ENCODE measurements around the gene MPND. TPM values are rescaled to one million over a fixed set of nuclear protein-coding genes. Genes with fewer than 3 reads are reported as not detected.

The MPND gene, protein sequence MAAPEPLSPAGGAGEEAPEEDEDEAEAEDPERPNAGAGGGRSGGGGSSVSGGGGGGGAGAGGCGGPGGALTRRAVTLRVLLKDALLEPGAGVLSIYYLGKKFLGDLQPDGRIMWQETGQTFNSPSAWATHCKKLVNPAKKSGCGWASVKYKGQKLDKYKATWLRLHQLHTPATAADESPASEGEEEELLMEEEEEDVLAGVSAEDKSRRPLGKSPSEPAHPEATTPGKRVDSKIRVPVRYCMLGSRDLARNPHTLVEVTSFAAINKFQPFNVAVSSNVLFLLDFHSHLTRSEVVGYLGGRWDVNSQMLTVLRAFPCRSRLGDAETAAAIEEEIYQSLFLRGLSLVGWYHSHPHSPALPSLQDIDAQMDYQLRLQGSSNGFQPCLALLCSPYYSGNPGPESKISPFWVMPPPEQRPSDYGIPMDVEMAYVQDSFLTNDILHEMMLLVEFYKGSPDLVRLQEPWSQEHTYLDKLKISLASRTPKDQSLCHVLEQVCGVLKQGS
- total RNA-seq: 19.6 TPM

DNA sequence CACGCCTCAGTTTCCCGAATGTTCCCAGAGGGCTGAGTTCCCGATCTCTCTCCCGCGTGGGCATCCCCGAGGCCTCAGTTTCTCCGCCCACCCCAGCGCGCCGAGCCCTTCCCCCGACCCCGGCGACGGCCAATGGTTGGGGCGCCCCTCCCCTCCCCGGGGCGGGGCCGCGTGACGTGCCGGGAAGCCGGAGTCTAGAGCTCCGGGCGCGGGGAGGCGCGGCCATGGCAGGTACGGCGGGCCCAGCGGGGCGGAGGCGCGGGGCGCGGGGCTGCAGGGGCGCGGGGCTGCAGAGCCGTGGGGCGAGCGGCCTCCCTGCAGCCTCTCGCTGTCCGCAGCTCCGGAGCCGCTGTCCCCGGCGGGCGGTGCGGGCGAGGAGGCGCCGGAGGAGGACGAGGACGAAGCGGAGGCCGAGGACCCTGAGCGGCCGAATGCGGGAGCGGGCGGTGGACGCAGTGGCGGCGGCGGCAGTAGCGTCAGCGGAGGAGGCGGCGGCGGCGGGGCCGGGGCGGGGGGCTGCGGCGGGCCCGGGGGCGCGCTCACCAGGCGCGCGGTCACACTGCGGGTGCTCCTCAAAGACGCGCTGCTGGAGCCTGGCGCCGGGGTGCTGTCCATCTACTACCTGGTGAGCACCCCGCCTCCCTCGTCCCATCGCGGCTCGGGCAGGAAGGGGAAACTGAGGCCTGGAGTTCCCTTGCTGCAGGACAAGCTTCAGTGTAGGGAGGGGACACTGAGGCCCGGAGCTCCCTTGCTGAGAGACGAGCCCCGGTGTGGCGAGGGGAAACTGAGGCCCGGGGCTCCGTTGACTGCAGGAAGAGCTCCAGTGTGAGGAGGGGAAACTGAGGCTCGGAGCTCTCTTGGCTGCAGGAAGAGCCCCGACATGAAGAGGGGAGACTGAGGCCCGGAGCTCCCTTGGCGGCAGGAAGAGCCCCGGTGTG is at the start of gene MPND:
Gene MPND, plus strand, starts transcription at position 193 of the 938 bp plus-strand sequence. Its CDS starts 32 bp downstream, at position 225.

DNA sequence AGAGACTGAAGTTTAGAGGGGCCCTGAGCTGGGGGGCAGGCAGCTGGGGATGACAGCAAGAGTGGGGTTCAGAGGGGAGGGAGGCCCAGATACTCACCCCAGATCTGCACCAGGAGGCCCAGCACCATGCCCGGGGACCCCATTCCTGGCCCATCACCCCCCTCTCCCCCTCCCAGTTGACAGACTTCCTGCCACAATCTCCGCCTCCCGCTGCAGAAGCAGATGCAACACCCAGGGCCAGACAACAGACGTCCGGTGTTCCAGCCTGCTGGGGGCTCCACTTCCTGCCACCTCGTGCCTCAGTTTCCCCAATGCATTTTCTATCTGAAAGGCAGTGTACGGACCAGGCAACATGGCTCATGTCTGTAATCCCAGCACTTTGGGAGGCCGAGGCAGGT is 41.1 kb upstream of the MPND start, which contains the start of gene TMIGD2:
Gene TMIGD2, minus strand, starts transcription at position 147 of the 398 bp plus-strand sequence. Its CDS starts 4 bp downstream, at position 143.

DNA sequence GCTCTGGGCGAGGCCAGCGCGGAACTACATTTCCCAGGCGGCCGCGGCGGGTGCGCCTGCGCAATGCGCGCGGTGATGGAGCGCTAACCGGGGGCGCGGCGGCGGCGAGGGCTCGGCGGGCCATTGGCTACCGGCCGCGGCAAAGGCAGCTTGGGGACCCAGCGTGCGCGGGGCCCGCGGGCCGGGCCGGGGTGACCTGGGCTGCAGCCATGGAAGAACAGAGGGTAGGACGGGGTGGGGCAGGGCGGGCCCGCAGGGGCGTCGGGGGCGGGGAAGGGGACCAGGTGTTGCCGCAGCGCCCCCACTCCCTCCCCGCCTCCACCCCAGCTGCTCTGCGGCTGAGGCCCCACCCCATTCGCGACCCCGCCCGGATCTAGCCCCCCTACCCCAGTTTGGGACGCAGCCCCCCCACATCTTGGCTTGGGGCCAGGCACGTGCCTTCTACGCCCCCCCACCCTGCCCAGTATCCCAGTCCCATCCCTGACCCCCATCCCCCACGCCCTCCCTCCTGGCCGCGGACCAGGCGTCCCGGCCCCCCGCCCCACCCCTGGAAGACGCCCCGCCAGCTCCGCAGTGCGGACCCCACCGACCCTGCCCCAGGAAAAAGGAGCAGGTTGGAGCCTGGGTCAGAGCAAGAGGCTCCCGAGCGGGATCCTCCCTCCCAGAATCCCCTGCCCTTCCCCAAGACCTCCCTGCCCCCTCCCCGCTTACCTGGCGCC is 38.7 kb upstream of the MPND start, which contains the start of gene FSD1:
Gene FSD1, plus strand, starts transcription at position 61 of the 719 bp plus-strand sequence. Its CDS starts 149 bp downstream, at position 210.

DNA sequence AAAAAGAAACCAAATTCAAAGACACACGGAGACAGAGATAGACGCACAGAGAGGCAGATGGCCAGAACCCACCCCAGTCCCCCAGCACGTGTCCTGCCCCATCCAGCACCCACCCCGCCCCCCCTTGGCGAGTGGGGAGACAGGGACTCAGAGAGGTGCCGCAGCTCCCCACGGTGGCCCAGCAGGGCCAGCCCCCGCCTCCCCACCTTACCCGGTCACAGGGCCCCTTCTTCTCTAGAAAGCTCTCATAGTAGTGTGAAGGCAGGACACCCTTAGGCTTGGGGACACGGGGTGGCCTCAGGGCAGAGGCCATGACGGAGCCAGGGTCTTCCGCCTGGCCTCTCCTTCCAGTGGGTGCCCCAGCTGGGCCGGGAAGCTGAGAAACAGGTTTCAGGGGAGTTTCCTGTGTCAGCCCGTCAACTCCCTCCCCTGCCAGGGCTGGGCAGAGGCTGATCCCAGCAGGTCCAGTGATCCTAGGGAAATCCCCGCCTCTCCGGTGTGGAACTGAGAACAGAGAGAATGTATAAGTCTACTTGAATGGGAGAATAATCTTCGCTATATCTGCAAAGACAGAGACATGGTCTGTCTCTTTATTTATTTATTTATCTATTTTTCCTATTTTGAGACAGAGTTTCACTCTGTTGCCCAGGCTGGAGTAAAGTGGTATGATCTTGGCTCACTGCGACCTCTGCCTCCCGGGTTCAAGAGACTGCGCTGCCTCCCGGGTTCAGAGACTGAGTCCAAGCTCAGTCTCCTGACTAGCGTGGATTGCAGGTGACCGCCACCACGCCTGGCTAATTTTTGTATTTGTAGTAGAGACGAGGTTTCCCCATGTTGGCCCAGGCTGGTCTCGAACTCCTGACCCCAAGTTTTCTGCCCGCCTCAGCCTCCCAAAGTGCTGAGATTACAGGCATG is 4.7 kb upstream of the MPND start, which contains the start of gene STAP2:
Gene STAP2, minus strand, starts transcription at position 387 of the 915 bp plus-strand sequence. Its CDS starts 74 bp downstream, at position 313.

DNA sequence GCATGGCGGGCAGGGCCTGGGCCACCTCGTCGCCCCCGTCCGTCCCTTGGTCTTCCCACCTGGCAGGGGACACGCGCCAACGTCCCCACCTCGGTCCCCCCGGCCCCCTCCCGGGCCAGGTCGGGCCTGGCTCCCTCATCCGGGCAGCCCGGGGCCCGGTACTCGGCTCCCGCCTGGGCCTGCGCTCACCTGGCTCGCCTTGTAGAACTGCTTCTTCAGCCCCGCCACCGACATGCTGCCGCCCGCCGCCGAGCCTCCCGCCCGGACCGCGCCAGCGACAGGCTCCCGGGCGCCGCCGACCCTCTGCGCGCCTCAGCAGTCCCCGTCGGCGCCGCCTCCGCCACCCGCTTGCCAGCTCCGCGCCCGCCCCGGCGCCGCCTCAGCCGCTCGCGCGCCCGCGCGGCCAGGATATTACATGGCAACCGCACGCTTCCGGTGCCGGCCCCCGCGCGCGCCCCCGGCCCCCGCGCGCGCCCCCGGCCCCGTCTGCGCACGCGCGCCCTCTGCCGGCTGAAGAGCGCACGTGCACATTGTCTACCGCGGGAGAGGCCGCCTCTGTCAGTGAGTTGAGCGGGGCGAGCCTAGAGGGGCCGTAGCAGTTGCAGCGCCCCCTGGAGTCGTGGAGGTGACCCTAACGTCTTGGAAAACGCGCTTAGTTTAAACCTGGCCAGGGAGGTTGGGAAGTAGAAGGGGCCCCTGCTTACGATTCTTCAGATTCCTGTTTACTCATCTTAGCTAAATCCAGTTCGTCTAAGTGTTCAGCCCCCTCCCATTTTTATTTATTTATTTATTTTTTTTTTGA is 57.0 kb downstream of the MPND start, which contains the start of gene SH3GL1:
Gene SH3GL1, minus strand, starts transcription at position 413 of the 802 bp plus-strand sequence. Its CDS starts 179 bp downstream, at position 234.

DNA sequence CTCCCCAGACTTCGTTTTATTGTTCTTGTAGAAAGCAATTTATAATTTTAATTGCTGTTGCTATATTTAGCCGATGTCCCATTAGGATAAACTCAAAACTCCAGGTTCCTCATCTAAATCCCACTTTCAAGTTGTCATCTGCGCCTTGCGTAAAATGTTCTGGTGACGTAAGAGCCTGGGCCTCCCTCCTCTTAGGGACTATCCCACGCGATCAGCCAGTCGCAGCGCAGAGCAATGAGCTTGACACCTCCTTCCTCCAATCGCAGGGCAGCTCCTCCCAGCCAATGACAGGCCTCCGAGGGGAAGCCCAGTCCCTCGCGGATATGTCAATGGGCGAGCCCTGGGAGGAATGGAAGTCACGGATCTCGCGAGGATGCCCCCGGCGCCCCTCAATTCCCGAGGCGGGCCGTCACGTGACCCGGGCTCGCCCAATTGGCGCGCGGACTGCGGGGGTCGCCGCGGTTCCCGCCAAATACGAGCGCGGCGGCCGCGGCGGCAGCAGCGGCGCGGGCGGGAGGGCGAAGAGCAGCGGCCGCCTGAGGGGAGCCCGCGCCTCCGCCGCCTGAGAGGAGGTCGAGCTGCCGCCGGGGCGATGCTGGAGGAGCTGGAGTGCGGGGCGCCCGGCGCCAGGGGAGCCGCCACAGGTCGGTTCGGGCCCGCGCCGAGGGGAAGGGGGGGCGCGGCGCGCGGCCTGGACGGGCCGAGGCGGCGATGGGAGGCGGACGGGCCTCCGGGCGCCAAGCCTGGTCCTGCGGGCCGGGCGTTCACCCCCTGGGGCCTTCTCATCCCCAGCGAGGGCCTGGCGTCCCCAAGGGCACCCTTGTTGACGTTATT is 59.0 kb downstream of the MPND start, which contains the start of gene CHAF1A:
Gene CHAF1A, plus strand, starts transcription at position 470 of the 834 bp plus-strand sequence. Its CDS starts 123 bp downstream, at position 593.

Other genes starting within 250 kb of the MPND start
- gene MAP2K2, start 219.4 kb upstream of the MPND start, total RNA-seq: 84.7 TPM
- 0.69 TPM for gene CREB3L3, start 189.9 kb upstream of the MPND start, total RNA-seq
- gene SIRT6, start 161.0 kb upstream of the MPND start, total RNA-seq: 11.5 TPM
- gene ANKRD24, start 160.9 kb upstream of the MPND start, total RNA-seq: 6.5 TPM
- gene EBI3, start 114.0 kb upstream of the MPND start, total RNA-seq: 0.23 TPM
- gene YJU2, start 96.5 kb upstream of the MPND start, total RNA-seq: 14.8 TPM
- gene SHD, start 64.3 kb upstream of the MPND start, total RNA-seq: 10.1 TPM
- gene TMIGD2, start 41.2 kb upstream of the MPND start, total RNA-seq: 1.4 TPM
- gene FSD1, start 39.0 kb upstream of the MPND start, total RNA-seq: 51.4 TPM
- 0.69 TPM for gene STAP2, start 4.7 kb upstream of the MPND start, total RNA-seq
- 20.1 TPM for gene SH3GL1, start 57.0 kb downstream of the MPND start, total RNA-seq
- 8.1 TPM for gene CHAF1A, start 59.1 kb downstream of the MPND start, total RNA-seq
- gene UBXN6, start 114.2 kb downstream of the MPND start, total RNA-seq: 75.0 TPM
- 39.4 TPM for gene HDGFL2, start 128.7 kb downstream of the MPND start, total RNA-seq
- gene PLIN4, start 174.9 kb downstream of the MPND start, total RNA-seq: 0.23 TPM
- 4.6 TPM for gene PLIN5, start 191.7 kb downstream of the MPND start, total RNA-seq
- 0.23 TPM for gene LRG1, start 196.5 kb downstream of the MPND start, total RNA-seq
- gene SEMA6B, start 216.1 kb downstream of the MPND start, total RNA-seq: 49.1 TPM